GM12892 (cell line): ENCODE data around the gene NECAB3.

Experiments used
- POLR2A ChIP-seq: IDR thresholded peaks from 2 replicates; pipeline ENCODE4 v1.6.1; 2011; ENCODE audit warnings: low read depth, low read length, control low read depth
- POLR2AphosphoS5 ChIP-seq: IDR thresholded peaks from 2 replicates; pipeline ENCODE4 v1.6.1; 2011; ENCODE audit warnings: low read depth, low read length, control low read depth

DNA sequence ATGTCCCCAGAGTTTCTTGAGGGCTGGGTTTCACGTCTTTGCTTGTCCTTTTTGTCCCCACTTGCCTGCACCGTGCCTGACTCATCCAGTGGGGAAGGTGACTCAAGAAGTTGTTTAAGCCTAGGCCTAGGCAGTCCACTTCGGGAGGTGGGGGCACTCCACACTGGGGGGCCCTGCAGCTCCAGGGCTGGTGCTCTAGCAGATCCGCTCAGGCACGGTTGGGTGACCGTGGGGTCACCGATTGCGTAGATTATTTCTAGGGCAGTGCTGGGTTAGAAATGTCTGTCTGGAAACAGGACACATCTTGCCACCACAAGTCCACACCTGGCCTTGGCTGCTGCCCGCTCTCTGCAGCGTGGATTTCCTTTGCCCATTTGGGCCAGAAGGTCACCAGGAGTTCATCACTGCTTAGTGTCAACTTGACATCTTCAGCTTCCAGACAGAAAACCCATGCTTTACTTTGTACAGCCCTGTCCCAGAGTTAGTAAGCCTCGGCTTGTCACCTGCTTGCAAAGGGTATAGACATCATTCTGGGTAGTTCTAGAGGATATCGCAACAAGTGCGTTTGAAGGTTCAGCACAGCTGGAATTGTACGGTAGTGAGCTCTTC is 25.7 kb downstream of the NECAB3 start:
- TF ChIP-seq POLR2AphosphoS5 (no peak), POLR2A (no peak)
